Islet precursor cell (in vitro differentiated cells): ENCODE results near the gene VOPP1.

ENCODE experiments used
- DNase-seq: peaks from one replicate; pipeline ENCODE4 v3.0.0-alpha.2; 2018

Gene VOPP1

DNA sequence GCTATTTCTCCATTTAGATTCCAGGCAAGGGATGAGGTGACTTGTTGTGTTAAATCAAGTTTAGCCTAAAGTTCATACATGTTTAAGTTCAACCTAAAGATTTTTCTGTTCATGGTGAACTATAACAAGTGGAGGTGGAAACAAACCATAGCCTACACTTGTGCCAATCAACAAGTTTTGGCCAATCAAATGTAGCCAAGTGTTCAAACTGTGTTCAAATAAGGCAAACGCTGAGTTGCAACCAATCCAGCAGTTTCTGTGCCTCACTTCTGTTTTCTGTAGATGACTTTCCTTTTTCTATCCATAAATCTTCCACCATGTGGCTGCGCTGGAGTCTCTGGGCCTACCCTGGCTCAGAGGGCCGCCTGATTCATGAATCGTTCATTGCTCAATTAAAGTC, 4.5 kb upstream of the VOPP1 start:
- DNase-seq = no peak

- DNase-seq = no peak
Observed at GRCh38 chr7:55575733-55576132, 3.4 kb upstream of the VOPP1 start.

GRCh38 chr7:55575098-55575497, 2.8 kb upstream of the VOPP1 start:
- DNase-seq = no peak

DNA sequence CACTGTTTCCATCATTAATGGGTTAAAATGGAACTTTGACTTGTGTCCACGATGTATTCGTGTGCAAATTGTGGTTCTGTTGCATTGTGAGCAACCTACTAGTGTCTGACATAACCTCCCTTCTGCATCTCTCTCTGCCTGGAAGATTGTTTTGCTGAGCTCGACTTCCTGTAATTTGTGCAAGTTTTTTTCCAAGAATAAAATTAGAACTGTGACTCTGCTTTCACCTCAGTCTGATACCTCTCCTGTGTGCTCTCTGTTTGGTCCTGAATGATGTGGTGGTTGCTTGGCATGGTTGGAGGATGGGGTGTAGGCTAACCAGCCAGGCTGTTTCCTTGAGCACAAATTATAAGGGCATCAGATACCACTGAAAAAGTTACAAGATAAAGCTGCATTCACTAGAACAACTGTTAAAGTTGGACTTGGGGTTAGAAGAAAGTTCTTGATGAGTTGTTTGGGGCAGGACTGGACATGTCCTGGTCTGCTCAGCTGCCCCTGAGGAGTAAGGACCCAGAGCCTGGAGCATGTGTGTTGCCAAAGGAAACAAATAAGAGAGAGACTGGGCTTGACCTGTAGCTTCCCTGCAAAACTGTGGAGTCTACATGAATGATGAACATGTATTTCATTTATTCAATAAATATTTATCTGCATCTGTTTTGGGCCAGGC, 1.9 kb upstream of the VOPP1 start:
- no peak for DNase-seq

- no peak for DNase-seq
Observed at GRCh38 chr7:55573234-55573900, 1.1 kb upstream of the VOPP1 start.

GRCh38 chr7:55571511-55572377, 558 bp downstream of the VOPP1 start:
- DNase-seq = peak; percentile 69

- DNase-seq = no peak
Observed at GRCh38 chr7:55570939-55571338, 1.4 kb downstream of the VOPP1 start.

- no peak for DNase-seq
Observed at GRCh38 chr7:55570218-55570873, 2.0 kb downstream of the VOPP1 start.

DNA sequence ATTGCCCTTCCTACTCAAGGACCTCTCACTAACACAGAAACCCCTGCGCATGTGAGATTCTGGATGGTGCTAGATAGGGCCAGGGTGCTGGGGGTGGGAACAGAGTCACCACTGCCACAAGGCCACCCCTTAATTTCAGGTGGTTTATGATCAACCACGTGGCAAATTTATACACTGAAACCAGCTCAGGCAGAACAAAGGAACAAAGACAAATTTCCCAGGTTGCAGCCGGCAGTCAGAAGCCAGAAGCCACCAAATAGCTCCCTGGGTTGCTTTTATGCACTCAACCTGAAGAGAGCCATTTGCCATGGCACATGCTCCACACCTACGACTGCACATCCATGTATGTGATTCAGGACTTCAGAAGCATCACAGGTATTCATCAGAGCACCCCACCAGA, 2.5 kb downstream of the VOPP1 start:
- no peak for DNase-seq

DNA sequence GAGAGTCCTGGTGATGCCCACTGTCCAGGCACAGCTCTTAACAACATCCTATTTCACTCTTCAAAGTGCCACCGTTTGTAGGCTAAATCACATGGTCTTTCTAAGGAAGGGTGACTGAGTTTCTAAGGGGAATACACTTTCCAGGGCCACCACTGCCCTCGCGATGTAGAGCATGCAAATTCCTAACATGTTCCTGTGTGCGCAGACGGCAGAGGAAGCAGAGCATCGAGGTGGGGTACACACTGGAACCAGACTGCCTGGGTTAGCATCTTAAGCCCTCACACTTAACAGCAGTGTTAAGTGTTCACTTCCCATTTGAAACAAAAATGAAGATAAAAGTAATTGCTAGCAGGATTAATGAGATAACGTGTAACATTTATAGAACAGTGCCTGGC, 3.0 kb downstream of the VOPP1 start:
- no peak for DNase-seq

- no peak for DNase-seq
Observed at GRCh38 chr7:55568613-55569268, 3.6 kb downstream of the VOPP1 start.

DNA sequence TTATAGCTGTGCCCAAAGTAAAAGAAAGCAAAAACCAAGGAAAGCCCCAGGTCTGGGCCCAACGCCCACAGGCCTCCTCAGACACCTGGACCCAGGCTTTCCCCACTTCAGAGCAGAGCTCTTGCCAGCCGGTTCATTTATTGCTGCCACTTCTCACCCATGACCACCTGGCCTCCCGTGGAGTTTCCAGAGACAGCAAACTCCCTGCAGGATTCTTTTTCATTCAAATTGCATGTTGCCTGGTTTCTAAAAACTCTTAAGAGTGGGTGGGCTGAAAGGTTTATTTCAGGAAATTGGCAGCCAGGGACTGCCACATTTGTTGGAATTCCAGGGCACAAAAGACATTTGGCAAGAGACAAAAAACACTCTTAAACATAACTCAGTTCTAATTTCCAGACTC, 4.7 kb downstream of the VOPP1 start:
- peak; percentile 31 for DNase-seq

GRCh38 chr7:55565681-55566080, 6.6 kb downstream of the VOPP1 start:
- peak; percentile 76 for DNase-seq

- peak; percentile 86 for DNase-seq
Observed at GRCh38 chr7:55563596-55564325, 8.5 kb downstream of the VOPP1 start.

GRCh38 chr7:55561690-55562089, 10.6 kb downstream of the VOPP1 start:
- DNase-seq = no peak

- DNase-seq = peak; percentile 31
Observed at GRCh38 chr7:55558962-55559920, 13.1 kb downstream of the VOPP1 start.

DNA sequence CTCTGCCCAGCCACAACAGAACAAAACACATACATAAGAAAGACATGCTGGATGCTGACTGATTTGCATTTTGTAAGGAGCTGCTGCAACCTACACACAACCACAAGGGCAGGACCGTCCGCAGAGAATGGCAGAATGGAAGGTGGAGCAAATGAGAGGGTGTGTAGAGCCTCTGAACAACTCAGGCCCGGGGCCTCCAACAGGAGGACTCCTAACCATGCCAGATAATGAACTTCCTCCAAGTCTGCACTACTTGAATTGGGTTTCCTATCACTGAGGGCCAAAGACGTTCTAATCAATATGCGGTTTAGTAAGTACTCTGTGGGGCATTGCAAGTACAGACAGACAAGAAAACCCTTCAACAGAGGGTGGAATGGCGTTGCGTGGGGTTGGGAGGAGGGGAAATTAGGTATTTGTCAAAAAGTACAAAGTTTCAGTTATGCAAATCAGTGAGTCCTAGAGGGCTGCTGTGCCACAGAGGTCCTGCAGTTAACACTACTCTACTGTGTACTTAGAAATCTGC, 14.6 kb downstream of the VOPP1 start:
- DNase-seq = peak; percentile 60

GRCh38 chr7:55556492-55556891, 15.8 kb downstream of the VOPP1 start:
- no peak for DNase-seq

DNA sequence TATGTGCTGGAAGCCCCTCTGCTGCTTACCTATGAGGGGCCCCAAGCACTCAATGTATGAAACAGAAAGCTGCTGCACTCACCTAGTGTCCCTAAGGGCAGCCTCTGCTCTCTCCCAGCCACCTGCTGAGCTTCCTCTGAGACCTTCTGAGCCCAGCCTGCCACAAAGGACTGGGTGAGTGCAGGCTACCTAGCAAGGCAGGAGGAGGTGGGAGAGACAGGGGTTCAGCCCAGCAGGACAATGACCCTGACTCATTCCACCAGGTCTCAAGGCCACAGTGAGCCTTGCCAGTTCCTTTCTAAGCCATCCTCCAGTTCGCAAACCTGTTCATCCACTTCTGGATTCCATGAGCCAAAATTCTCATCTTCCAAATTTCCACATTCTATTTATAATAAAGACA, 16.3 kb downstream of the VOPP1 start:
- DNase-seq = peak; percentile 77

DNA sequence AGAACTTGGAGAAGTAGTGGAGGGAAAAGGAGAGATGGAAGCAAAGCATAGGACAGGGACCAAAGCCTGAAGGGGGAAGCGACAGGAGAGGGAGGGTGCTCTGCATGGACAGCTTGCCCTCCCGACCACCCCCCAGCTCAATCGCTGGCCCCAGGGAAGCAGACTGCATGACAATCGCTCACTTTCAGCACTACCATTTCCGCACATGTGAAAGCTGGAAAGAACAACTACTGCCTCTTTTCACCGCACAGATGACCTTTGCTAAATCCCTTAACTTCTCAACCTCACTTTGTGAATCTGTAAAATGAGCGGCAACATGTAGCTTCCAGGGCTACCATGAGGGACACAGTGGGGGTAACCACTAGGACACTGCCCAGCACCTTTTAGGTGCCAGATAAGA, 17.1 kb downstream of the VOPP1 start:
- peak; percentile 26 for DNase-seq

DNA sequence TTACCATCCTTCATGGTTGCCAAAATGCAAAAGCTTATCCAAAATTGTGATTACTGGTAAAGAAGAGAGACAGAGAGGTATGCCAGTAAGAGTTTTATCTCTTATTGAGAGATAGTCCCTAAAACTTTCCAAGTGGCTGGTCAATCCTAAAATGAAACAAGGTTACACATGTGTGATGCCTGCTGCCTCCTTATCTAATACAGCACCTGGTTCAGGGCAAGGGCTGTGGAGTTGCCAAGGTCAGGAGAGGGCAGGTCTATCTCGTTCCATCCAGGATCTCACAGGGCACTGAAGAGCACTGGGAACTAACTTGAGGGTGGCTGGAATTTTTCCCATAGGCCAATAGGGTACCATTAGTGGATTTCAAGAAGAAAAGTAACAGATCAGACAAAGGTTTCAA, 18.3 kb downstream of the VOPP1 start:
- DNase-seq = no peak
